ENCODE data around the gene FBXW10.
"Not testable (repeated sequence)": the region's sequence is repeated elsewhere in the genome, so short reads cannot be mapped to it uniquely, and the experiment has no call there.

GRCh38 chr17:18803458-18804245, 59.8 kb downstream of the FBXW10 start:
- not testable (repeated sequence) for TF ChIP-seq CTCF (conservative IDR thresholded peaks at IDR 0.05; ENCODE audit: low read length); EZH2phosphoT487 (IDR thresholded peaks at IDR 0.05; ENCODE audit: borderline replicate concordance)
